Peyer's patch (tissue), 4 donors: ENCODE results near the gene L3MBTL4. TPM values are rescaled to one million over a fixed set of nuclear protein-coding genes. Genes with fewer than 3 reads are reported as not detected.

Experiments used
- DNase-seq, 3 donors: peaks; one replicate each; pipeline ENCODE4 v3.0.0-alpha.2; 2017 to 2019
- H3K27ac ChIP-seq, 4 donors: fragments of 200-600 bp; sonication (generic); one replicate each; pipeline ENCODE4 v1.5.1; 2016 to 2019
- H3K27me3 ChIP-seq, 2 donors: fragments of 200-600 bp; sonication (generic); one replicate each; pipeline ENCODE4 v1.5.1; 2019
- H3K36me3 ChIP-seq, 3 donors: fragments of 200-600 bp; sonication (generic); one replicate each; pipeline ENCODE4 v1.5.1; 2016 to 2019
- H3K4me1 ChIP-seq, 4 donors: fragments of 200-600 bp; sonication (generic); one replicate each; pipeline ENCODE4 v1.5.1; 2016 to 2019
- H3K4me3 ChIP-seq, 4 donors: fragments of 200-600 bp; sonication (generic); 1 replicate in 3 of 4; 2 replicates in 1 of 4; pipeline ENCODE4 v1.5.1; 2016 to 2019; ENCODE audit warnings: mild to moderate bottlenecking in 1 of 4
- H3K9me3 ChIP-seq, 4 donors: fragments of 200-600 bp; sonication (generic); one replicate each; pipeline ENCODE4 v1.5.1; 2016 to 2019; ENCODE audit warnings: mild to moderate bottlenecking in 1 of 4
- CTCF ChIP-seq, 6 experiments: fragments of 450-650 bp in 4 of 6; fragments of 200-600 bp in 2 of 6; sonication (generic) in 1 of 6; IDR thresholded peaks; one replicate each; pipeline ENCODE4 v1.5.1; 2017 to 2019; ENCODE audit warnings: antibody characterized with exemption in 6 of 6, mild to moderate bottlenecking in 3 of 6, moderate library complexity in 1 of 6
- POLR2A ChIP-seq, 2 donors: fragments of 450-650 bp; IDR thresholded peaks; one replicate each; pipeline ENCODE4 v1.5.1; 2017; ENCODE audit warnings: antibody characterized with exemption in 2 of 2, mild to moderate bottlenecking in 2 of 2, moderate library complexity in 2 of 2
- total RNA-seq, 4 donors: library from RNA; depleted of rRNA; stranded (reverse); fragments of >200 nt; gene quantifications; one replicate each; pipeline ENCODE4 v1.1.0, GENCODE V29; 2016

L3MBTL4 gene
- total RNA-seq, 4 donors from 2014 or later = 6.5 to 25.6 (median 13.7) TPM

- H3K9me3 ChIP-seq = no peaks in the 10 kb centered on the region
- no peak overlapping the region for H3K4me3 ChIP-seq
- peak in 4 of 6 experiments; percentile 30 to 35 (median 32) for TF ChIP-seq CTCF (IDR thresholded peaks at IDR 0.05)
- TF ChIP-seq POLR2A (IDR thresholded peaks at IDR 0.05) = no peak
- H3K4me1 ChIP-seq = no peaks in the 10 kb centered on the region
- no peaks in the 10 kb centered on the region for H3K36me3 ChIP-seq
- DNase-seq = no peak
- H3K27ac ChIP-seq = no peak overlapping the region
- no peaks in the 10 kb centered on the region for H3K27me3 ChIP-seq
These were observed 195.5 kb downstream of the L3MBTL4 start for GRCh38 chr18:6219116-6219717.

- H3K27ac ChIP-seq = no peak overlapping the region
- no peak for DNase-seq
- H3K36me3 ChIP-seq = no peaks in the 10 kb centered on the region
- H3K4me1 ChIP-seq = no peaks in the 10 kb centered on the region
- no peak overlapping the region for H3K4me3 ChIP-seq
- no peaks in the 10 kb centered on the region for H3K27me3 ChIP-seq
- H3K9me3 ChIP-seq = no peaks in the 10 kb centered on the region
- TF ChIP-seq CTCF (IDR thresholded peaks at IDR 0.05) (no peak), POLR2A (IDR thresholded peaks at IDR 0.05) (no peak)
These were observed 198.8 kb downstream of the L3MBTL4 start for GRCh38 chr18:6215888-6216287.

DNA sequence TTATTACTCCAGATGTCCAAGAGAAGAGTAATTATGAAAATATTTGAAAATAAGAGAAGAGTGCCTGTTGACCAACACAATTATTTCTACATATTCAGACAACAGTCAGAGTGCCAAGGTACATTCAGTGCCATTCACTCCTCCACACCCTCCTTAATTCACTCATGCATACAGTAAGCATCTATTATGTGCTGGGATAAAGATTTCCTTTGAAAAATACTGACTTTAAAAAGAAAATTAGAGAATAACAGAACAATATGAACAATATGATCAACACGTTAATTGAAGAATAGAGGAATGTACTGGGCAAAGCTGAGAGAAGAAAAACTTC is 203.6 kb downstream of the L3MBTL4 start:
- no peak for TF ChIP-seq CTCF (IDR thresholded peaks at IDR 0.05)
- no peak for TF ChIP-seq POLR2A (IDR thresholded peaks at IDR 0.05)
- DNase-seq = no peak
- no peak overlapping the region for H3K27ac ChIP-seq

GRCh38 chr18:6210349-6211173 is 204.2 kb downstream of the L3MBTL4 start:
- no peak for TF ChIP-seq CTCF (IDR thresholded peaks at IDR 0.05)
- no peak overlapping the region for H3K27ac ChIP-seq

More for the DNA sequence above, 203.6 kb downstream of the L3MBTL4 start:
- H3K27me3 ChIP-seq = no peaks in the 10 kb centered on the region
- no peaks in the 10 kb centered on the region for H3K4me1 ChIP-seq
- no peak overlapping the region for H3K4me3 ChIP-seq
- no peaks in the 10 kb centered on the region for H3K9me3 ChIP-seq
- H3K36me3 ChIP-seq = no peaks in the 10 kb centered on the region

DNA sequence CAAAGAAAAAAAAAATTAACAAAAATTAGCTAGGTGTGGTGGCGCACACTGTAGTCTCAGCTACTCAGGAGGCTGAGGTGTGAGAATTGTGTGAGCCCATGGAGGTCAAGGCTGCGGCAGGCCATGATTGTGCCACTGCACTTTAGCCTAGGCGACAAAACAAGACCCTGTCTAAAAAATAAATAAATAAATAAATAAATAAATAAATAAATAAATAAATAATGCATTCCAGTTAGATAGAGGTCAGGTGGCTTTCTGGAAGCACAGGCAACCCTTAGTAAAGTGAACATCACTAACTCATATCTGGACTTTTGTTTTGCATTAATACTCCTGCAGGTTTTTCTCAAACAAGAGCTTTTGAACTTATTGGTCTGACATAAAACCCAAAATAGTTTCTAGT is 206.8 kb downstream of the L3MBTL4 start:
- H3K27ac ChIP-seq = no peak overlapping the region
- DNase-seq = no peak
- no peak for TF ChIP-seq POLR2A (IDR thresholded peaks at IDR 0.05)
- TF ChIP-seq CTCF (IDR thresholded peaks at IDR 0.05) = no peak
- no peaks in the 10 kb centered on the region for H3K4me1 ChIP-seq
- H3K9me3 ChIP-seq = no peaks in the 10 kb centered on the region
- no peaks in the 10 kb centered on the region for H3K36me3 ChIP-seq
- H3K4me3 ChIP-seq = no peak overlapping the region
- H3K27me3 ChIP-seq = no peaks in the 10 kb centered on the region

More at GRCh38 chr18:6210349-6211173, 204.2 kb downstream of the L3MBTL4 start:
- H3K4me3 ChIP-seq = no peak overlapping the region
- DNase-seq = no peak
- no peaks in the 10 kb centered on the region for H3K27me3 ChIP-seq
- H3K4me1 ChIP-seq = no peaks in the 10 kb centered on the region
- H3K36me3 ChIP-seq = no peaks in the 10 kb centered on the region
- H3K9me3 ChIP-seq = no peaks in the 10 kb centered on the region
